NCI-H1930 (cell line): ENCODE data around the gene ADAM17.
"Not testable (repeated sequence)": the region's sequence is repeated elsewhere in the genome, so short reads cannot be mapped to it uniquely, and the experiment has no call there.

Experiments used
- DNase-seq, 2 experiments: peaks; one replicate each; lab custom pipeline; 2025; lab: John Stamatoyannopoulos, UW

ADAM17 gene

DNA sequence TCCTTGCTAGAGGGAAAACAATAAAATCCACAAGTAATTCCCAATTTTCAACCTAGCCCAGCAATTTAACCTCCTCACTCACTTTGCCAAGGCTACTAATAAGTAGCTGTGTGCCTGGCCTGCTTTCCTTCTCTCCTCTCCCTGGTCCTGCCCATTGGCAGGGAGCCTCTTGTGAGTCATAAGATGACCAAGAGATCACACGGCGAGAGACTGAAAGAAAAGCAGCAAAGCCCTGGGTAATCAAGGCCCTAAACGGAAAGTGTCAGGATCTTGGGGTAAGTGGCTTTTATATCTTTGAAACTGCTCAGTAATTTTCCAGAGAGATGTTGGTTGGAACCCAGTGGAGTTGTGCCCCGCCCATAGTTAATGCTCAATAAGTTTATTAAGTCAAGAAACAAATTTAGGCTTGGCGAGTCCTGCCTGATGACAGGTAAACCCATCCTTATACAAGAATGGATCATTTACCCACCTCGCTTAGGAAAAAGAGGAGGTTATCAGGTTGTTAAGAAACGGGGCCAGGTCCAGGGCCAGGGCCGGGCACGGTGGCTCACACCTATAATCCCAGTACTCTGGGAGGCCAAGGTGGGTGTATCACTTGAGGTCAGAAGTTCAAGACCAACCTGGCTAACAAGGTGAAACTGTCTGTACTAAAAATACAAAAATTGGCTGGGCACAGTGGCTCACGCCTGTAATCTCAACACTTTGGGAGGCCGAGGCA, 10.0 kb upstream of the ADAM17 start:
- DNase-seq, result no peak

- DNase-seq, result no peak
These were observed 5.0 kb upstream of the ADAM17 start for GRCh38 chr2:9560628-9561027.

- DNase-seq, result no peak
These were observed 3.3 kb upstream of the ADAM17 start for GRCh38 chr2:9558948-9559381.

DNA sequence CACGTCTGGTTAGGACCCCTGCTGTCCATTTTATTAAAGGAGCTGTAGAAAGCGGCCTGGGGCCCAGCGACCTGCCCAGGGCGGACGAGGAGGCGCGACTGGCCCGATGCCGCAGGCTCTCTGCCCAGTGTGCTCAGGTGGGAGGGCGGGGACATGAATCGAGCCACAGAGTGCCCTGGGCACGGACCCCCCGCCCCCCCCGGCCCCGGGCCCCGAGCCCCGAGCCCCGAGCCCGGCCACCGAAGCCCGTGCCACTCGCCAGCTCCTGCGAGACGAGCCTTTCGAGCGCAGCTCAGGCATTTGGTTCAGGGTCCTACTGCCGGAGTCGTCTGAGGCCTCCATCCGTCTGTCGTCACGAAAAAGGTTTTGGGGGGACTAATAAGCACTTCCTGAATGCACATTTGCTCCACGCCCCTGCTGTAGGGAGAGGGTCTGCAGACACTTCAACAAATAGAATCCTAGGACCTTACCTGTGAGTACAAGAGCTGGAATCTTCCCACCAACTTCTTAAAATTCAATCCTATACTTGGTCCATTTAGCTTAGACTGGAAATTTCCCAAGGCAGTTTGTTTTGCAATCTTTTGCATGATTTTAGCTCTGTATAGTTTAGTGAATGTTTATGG, 602 bp upstream of the ADAM17 start:
- DNase-seq, result no peak

GRCh38 chr2:9554921-9555296, 721 bp downstream of the ADAM17 start:
- DNase-seq, result no peak

- no peak for DNase-seq
These were observed 3.1 kb downstream of the ADAM17 start for GRCh38 chr2:9552219-9553178.

DNA sequence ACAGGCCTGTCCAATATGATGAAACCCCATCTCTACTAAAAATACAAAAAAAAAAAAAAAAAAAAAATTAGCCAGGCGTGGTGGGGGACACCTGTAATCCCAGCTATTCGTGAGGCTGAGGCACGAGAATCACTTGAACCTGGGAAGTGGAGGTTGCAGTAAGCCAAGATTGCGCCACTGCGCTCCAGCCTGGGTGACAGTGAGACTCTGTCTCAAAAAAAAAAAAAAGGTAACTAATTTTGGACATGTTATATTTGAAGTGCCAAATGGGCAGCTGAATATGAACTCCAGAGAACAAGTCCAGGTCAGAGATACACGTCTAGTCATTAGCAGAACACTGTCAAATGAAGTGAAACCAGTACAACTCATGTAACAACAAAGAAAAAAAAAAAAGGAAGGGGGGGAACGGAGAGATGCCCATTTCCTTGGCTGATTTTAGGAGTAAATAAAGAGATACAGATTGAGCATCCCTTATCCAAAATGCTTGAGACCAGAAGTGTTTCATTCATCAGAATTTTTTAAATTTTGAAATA, 4.7 kb downstream of the ADAM17 start:
- DNase-seq, result not testable (repeated sequence)

- no peak for DNase-seq
These were observed 6.2 kb downstream of the ADAM17 start for GRCh38 chr2:9549420-9549819.

- no peak for DNase-seq
These were observed 7.1 kb downstream of the ADAM17 start for GRCh38 chr2:9548506-9548905.

DNA sequence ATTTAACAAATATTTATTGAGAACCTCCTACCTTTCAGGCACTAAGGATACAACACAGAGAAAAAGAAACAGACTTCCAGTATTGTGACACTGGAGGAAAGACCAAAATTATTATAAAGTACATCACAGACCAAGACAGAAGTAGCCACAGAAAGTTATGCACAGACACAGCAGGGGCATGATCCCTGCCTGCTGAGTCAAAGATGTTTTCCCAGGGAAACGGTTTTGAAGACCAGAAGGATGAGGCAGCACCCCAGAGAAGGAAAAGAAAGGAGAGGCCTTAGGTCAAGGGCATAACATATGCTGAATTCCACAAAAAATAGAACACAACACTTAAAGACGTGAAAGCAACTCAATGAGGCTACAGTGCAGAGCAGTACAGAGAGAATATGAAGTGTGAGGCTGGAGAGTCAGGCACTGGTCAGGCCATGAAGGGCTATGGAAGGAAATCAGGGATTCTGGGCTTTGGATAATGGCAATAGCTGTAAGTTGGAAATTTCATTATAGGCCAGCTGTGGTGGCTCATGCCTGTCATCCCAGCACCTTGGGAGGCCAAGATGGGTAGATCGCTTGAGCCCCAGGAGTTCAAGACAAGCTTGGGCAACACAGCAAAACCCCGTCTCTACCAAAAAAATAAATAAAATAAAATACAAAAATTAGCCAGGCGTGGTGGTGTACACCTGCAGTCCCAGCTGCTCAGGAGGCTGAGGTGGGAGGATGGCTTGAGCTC, 8.2 kb downstream of the ADAM17 start:
- DNase-seq, result no peak

GRCh38 chr2:9545502-9545901, 10.1 kb downstream of the ADAM17 start:
- DNase-seq, result no peak

GRCh38 chr2:9543557-9543956, 12.1 kb downstream of the ADAM17 start:
- DNase-seq, result no peak

DNA sequence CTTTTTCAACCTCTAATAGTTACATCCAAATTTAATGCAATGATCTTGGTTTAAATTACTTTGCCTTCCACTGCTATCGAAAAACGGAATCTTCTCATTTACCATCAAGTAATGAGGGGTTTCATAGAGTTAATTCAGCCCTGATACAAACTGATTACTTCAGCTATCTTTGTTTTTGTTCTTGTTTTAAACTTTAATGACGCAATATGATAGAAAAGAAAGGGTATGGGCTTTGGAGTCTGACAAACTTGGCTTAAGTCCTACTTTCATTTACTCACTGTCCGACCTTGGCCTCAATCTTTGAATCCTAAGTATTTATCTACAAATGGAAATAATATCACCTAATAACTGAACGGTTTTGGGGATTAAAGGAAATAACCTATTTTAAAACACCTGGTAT, 16.1 kb downstream of the ADAM17 start:
- no peak for DNase-seq

DNA sequence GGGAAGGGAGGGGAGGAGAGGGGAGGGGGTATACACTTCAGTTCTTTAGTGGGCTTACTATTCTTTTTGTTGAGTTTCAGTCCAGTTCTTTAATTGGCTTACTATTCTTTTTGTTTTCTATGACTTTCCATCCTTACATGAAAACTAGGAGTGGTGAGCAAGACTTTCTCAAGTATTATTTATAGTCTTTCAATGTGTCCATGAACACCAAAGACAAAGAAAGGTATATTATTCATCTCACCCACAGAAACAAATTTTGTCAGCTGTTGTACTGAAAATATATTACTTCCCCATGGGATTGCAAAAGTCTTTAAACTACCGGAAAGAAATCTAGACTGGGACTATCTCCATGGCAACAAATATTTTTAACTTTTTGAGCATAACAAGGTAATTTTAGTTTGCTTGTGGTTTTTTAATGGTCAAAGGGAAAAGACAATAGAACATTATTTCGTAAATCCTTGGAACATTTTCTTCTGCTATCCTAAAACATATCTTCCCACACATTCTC, 17.6 kb downstream of the ADAM17 start:
- DNase-seq, result no peak

DNA sequence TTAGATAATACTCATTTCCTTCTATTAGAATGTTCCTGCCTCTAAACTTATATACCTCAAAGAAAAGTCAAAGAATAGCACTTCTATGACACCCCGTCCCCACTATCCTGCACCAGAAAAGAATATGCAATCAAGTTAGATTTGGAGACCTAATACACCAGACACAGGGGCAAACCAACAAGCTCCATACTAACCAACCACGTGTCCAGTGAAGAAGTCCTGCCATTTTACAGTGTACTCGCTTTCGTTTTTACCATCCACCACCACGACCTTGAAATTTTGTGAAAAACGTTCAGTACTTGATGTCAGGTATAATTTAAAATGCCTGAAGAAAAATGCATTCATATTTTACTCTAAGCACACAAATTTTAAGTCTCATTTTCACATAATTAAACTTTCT, 19.1 kb downstream of the ADAM17 start:
- no peak for DNase-seq

- no peak for DNase-seq
These were observed 20.5 kb downstream of the ADAM17 start for GRCh38 chr2:9535177-9535576.

DNA sequence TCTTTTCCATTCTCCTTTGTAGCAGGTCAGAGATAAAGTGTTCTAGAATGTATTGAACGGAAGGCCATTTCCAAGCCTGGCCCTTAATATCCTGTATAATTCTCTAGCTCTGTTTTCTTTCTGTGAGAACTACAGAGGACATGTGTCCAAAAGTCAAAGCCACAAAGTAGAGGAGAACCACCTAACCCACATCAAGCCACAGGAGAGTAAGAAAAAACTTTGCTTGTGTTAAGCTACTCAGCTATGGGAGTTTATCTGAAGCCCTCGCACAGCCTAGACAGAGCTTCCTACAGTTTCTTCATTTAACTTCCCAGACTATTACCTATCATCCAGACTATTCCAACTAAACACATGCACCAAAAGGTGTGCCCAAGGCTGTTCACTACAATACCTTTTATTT, 22.0 kb downstream of the ADAM17 start:
- DNase-seq, result no peak

DNA sequence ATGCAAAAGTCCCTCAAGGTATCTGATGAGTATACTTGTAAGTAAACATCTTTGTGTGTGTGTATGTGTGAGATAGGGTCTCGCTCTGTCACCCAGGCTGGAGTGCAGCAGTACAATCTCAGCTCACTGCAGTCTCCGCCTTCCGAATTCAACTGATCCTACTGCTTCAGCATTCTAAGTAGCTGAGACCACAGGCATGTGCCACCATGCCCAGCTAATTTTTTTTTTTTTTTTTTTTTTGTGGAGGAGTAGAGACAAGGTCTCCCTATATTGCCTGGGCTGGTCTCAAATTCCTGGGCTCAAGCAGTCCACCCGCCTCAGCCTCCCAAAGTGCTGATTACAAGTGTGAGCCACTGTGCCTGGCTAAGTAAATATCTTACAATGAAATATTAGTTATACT, 23.2 kb downstream of the ADAM17 start:
- no peak for DNase-seq

DNA sequence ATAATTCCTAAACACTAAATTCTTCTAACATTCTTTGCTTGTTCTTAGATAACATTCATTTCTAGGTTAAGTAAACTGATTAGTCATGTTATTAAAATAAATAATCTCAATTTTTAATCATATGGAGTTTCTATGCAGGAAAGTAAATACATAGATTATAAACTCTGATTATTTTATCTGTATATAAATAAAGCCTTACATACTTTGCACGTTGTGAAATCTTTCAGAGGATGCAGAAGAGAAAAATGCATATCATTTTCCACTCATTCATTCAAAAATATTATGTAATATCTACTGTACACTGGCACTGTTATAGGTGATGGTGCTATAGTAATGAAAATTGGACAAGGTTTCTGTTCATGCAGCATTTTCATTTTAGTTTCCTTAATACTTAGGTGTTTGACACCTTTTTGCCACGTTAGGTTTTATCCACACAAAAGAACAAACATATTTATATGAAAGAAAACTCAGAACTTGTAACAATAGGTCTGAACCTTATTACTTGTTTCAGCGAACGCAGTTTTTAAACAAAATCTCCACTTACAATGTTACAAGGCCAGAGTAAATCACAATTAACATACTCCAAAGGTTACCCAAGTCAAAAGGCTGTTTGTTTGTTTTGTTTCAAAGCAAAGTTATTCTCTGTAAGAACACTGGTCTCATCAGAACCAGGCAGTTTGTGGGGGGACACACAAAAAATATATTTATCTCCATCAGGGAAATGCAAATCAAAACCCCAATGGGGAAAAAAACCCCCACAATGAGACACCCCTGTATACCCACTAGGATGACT, 27.4 kb downstream of the ADAM17 start:
- DNase-seq, result no peak

DNA sequence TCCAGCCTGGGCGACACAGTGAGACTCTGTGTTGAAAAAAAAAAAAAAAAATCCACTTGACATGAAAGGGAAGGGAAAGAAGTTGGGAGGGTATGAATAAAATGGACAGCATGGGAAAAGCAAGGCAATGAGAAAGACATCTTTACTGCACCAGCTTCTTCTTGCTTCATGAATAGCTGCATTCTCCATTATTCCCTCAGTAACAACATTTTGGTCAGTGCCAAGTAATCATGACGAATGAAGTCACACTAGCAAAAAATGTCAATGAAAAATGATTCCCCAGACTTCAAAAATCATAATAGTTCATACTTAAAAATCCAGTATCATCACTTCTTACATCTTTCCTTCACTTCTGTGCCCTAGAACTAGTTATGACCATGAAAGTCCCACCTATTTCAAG, 30.4 kb downstream of the ADAM17 start:
- DNase-seq, result no peak

- DNase-seq, result no peak
These were observed 31.3 kb downstream of the ADAM17 start for GRCh38 chr2:9524291-9524690.
